WTC11 (cell line): ENCODE results near the gene GALNT12.

ENCODE experiments used
- ATF1 ChIP-seq: sonication (generic); formaldehyde crosslinking; IDR thresholded peaks from 2 replicates; pipeline ENCODE4 v1.8.1; 2023; ENCODE audit warnings: mild to moderate bottlenecking, moderate library complexity, missing genetic modification reagents
- CREM ChIP-seq: sonication (generic); formaldehyde crosslinking; IDR thresholded peaks from 2 replicates; pipeline ENCODE4 v1.8.1; 2022; ENCODE audit warnings: mild to moderate bottlenecking, missing genetic modification reagents, moderate library complexity
- KAT7 ChIP-seq: sonication (generic); formaldehyde crosslinking; IDR thresholded peaks from 2 replicates; pipeline ENCODE4 v1.8.1; 2023; ENCODE audit warnings: missing genetic modification reagents, mild to moderate bottlenecking, borderline replicate concordance
- SMAD4 ChIP-seq: sonication (generic); formaldehyde crosslinking; IDR thresholded peaks from 2 replicates; pipeline ENCODE4 v1.8.0; 2022; ENCODE audit warnings: mild to moderate bottlenecking, missing genetic modification reagents
- ZBTB21 ChIP-seq: sonication (generic); formaldehyde crosslinking; IDR thresholded peaks from 2 replicates; pipeline ENCODE4 v1.8.1; 2023; ENCODE audit warnings: mild to moderate bottlenecking, missing genetic modification reagents, borderline replicate concordance
- TF ChIP-seq, protein P1 (sequence below): sonication (generic); formaldehyde crosslinking; IDR thresholded peaks from 2 replicates; pipeline ENCODE4 v1.8.0; 2023; ENCODE audit warnings: missing genetic modification reagents, mild to moderate bottlenecking, borderline replicate concordance
- TF ChIP-seq, protein P2 (sequence below): sonication (generic); formaldehyde crosslinking; conservative IDR thresholded peaks from 2 replicates; pipeline ENCODE4 v1.8.1; 2023; ENCODE audit warnings: mild to moderate bottlenecking, low read depth, missing genetic modification reagents, moderate library complexity
- TF ChIP-seq, protein P3 (sequence below): fragments of 200-600 bp; IDR thresholded peaks from 2 replicates; pipeline ENCODE4 v1.8.0; 2022; ENCODE audit warnings: antibody characterized with exemption
- TF ChIP-seq, protein P4 (sequence below): sonication (generic); formaldehyde crosslinking; IDR thresholded peaks from 2 replicates; pipeline ENCODE4 v1.8.1; 2022; ENCODE audit warnings: mild to moderate bottlenecking, moderate library complexity, missing genetic modification reagents
- TF ChIP-seq, protein P5 (sequence below): sonication (generic); formaldehyde crosslinking; IDR thresholded peaks from 2 replicates; pipeline ENCODE4 v1.8.1; 2023; ENCODE audit warnings: mild to moderate bottlenecking, moderate library complexity, missing genetic modification reagents

DNA sequence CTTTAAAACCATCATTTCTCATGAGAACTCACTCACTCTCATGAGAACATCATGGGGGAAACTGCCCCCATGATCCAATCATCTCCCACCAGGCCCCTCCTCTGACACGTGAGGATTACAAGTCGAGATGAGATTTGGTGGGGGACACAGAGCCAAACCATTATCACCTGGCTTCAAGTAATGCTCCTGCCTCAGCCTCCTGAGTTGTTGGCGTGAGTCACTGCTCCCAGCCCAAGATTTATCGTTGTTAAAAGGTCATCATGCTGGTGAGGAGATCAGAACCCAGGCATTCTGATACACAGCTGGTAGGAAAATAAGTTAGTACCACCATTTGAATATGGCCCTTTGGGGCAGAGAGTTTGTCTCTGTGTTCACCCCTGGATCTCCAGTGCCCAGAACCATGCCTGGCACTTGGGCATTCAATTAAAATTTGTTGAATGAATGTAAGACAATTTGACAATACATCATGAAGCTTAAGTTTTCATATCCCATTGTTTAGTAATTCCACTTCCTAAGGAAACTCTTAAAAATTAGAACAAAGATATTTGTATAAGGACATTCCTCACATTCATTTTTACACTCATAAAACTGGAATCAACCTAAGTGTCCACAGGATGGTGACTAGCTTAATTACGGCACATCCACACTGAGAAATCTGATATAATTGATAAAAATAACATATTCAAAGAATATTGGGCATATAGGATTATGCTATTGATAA is 78.3 kb downstream of the GALNT12 start:
- TF ChIP-seq, protein P1, sequence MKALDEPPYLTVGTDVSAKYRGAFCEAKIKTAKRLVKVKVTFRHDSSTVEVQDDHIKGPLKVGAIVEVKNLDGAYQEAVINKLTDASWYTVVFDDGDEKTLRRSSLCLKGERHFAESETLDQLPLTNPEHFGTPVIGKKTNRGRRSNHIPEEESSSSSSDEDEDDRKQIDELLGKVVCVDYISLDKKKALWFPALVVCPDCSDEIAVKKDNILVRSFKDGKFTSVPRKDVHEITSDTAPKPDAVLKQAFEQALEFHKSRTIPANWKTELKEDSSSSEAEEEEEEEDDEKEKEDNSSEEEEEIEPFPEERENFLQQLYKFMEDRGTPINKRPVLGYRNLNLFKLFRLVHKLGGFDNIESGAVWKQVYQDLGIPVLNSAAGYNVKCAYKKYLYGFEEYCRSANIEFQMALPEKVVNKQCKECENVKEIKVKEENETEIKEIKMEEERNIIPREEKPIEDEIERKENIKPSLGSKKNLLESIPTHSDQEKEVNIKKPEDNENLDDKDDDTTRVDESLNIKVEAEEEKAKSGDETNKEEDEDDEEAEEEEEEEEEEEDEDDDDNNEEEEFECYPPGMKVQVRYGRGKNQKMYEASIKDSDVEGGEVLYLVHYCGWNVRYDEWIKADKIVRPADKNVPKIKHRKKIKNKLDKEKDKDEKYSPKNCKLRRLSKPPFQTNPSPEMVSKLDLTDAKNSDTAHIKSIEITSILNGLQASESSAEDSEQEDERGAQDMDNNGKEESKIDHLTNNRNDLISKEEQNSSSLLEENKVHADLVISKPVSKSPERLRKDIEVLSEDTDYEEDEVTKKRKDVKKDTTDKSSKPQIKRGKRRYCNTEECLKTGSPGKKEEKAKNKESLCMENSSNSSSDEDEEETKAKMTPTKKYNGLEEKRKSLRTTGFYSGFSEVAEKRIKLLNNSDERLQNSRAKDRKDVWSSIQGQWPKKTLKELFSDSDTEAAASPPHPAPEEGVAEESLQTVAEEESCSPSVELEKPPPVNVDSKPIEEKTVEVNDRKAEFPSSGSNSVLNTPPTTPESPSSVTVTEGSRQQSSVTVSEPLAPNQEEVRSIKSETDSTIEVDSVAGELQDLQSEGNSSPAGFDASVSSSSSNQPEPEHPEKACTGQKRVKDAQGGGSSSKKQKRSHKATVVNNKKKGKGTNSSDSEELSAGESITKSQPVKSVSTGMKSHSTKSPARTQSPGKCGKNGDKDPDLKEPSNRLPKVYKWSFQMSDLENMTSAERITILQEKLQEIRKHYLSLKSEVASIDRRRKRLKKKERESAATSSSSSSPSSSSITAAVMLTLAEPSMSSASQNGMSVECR (CRISPR knock-in tag) = no peak
- TF ChIP-seq SMAD4 (CRISPR knock-in tag) = no peak
- TF ChIP-seq, protein P2, sequence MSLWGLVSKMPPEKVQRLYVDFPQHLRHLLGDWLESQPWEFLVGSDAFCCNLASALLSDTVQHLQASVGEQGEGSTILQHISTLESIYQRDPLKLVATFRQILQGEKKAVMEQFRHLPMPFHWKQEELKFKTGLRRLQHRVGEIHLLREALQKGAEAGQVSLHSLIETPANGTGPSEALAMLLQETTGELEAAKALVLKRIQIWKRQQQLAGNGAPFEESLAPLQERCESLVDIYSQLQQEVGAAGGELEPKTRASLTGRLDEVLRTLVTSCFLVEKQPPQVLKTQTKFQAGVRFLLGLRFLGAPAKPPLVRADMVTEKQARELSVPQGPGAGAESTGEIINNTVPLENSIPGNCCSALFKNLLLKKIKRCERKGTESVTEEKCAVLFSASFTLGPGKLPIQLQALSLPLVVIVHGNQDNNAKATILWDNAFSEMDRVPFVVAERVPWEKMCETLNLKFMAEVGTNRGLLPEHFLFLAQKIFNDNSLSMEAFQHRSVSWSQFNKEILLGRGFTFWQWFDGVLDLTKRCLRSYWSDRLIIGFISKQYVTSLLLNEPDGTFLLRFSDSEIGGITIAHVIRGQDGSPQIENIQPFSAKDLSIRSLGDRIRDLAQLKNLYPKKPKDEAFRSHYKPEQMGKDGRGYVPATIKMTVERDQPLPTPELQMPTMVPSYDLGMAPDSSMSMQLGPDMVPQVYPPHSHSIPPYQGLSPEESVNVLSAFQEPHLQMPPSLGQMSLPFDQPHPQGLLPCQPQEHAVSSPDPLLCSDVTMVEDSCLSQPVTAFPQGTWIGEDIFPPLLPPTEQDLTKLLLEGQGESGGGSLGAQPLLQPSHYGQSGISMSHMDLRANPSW (CRISPR knock-in tag) = no peak
- TF ChIP-seq, protein P3, sequence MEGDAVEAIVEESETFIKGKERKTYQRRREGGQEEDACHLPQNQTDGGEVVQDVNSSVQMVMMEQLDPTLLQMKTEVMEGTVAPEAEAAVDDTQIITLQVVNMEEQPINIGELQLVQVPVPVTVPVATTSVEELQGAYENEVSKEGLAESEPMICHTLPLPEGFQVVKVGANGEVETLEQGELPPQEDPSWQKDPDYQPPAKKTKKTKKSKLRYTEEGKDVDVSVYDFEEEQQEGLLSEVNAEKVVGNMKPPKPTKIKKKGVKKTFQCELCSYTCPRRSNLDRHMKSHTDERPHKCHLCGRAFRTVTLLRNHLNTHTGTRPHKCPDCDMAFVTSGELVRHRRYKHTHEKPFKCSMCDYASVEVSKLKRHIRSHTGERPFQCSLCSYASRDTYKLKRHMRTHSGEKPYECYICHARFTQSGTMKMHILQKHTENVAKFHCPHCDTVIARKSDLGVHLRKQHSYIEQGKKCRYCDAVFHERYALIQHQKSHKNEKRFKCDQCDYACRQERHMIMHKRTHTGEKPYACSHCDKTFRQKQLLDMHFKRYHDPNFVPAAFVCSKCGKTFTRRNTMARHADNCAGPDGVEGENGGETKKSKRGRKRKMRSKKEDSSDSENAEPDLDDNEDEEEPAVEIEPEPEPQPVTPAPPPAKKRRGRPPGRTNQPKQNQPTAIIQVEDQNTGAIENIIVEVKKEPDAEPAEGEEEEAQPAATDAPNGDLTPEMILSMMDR = no peak
- TF ChIP-seq, protein P4, sequence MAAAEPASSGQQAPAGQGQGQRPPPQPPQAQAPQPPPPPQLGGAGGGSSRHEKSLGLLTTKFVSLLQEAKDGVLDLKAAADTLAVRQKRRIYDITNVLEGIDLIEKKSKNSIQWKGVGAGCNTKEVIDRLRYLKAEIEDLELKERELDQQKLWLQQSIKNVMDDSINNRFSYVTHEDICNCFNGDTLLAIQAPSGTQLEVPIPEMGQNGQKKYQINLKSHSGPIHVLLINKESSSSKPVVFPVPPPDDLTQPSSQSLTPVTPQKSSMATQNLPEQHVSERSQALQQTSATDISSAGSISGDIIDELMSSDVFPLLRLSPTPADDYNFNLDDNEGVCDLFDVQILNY (CRISPR knock-in tag) = no peak
- TF ChIP-seq, protein P5, sequence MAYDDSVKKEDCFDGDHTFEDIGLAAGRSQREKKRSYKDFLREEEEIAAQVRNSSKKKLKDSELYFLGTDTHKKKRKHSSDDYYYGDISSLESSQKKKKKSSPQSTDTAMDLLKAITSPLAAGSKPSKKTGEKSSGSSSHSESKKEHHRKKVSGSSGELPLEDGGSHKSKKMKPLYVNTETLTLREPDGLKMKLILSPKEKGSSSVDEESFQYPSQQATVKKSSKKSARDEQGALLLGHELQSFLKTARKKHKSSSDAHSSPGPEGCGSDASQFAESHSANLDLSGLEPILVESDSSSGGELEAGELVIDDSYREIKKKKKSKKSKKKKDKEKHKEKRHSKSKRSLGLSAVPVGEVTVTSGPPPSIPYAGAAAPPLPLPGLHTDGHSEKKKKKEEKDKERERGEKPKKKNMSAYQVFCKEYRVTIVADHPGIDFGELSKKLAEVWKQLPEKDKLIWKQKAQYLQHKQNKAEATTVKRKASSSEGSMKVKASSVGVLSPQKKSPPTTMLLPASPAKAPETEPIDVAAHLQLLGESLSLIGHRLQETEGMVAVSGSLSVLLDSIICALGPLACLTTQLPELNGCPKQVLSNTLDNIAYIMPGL (CRISPR knock-in tag) = no peak
- no peak for TF ChIP-seq ZBTB21 (CRISPR knock-in tag)
- no peak for TF ChIP-seq KAT7 (CRISPR knock-in tag)
- no peak for TF ChIP-seq ATF1 (CRISPR knock-in tag)
- TF ChIP-seq CREM (CRISPR knock-in tag) = no peak
